SK-N-DZ (cell line): ENCODE data around the gene OBP2B.
"Not testable (repeated sequence)": the region's sequence is repeated elsewhere in the genome, so short reads cannot be mapped to it uniquely, and the experiment has no call there.

Experiments
- DNase-seq: peaks from one replicate; pipeline ENCODE4 v3.0.0-alpha.2; 2015; ENCODE audit warnings: low spot score

The OBP2B gene

DNA sequence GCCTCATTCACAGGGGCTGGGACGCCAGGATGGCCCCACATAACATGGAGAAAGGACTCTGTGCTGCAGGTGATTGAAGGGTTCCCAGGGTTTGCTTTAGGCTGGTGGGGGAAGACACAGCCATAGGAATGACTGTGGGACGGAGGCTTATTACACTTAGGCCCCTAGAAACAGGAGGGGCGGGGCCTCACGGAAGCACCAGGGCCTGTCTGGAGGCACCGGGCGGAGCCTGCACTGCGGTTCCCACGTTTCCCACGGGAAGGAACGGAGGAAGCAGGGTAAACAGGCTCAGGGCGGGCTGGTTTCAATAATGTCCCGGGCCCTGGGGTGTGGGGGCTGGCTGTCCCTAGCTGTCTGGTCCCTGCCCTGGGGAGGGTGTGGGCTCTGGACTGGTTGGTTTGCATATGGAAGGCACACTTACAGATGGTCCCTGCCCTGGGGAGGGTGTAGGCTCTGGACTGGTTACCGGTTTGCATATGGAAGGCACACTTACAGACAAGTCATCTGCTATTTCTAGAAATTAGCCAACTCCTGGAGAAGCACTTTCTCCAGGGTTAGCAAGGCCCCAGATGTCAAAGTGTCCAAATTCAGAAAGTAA, 14.2 kb upstream of the OBP2B start:
- DNase-seq, result not testable (repeated sequence)

DNA sequence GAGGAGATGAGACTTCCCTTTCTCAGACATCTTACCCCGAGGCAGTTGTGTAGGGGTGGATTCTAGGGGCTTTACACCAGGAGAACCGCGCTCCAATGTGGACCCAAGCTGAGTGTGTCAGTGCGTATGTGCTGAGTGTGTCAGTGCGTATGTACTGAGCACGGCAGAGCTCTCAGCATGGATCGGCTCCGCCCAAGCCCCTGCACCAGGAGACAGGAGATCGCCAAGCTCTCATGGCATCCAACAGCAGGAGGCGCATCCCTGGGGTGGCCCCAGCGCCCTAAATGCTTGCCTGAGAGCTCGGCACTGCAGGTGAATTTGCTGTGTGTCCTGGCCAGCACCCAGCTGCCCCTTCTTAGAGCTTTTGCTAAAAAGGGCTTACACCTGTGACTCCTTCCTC, 12.9 kb upstream of the OBP2B start:
- DNase-seq, result not testable (repeated sequence)

DNA sequence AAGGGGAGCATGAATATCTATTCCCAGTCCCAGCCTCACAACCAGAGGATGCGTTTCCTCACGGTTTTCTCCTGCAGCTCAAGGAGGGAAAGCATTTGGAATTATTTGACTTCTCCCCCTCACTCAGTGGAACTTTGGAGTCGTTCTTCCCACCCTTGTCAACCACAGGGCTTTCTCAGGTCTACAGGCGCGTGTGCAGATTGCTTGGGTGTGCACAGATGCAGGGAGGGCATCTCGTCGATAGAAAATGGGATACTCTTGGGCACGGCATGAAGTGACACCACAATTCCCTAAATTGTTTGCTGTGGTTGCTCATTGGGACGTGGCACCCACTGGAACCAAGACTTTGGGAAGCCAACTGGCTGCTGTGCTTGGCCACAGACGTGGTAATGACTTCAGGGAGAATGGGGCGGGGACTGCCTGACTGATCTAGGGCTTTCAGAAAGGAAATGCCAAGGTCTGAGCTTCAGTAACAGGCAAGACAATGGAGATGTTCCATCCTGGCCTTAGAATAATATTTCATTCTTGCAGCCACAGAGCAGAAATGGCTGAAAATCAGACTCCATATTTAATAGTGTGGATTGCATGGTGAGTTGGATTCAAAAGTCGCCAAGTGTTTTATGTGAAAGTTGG, 12.2 kb upstream of the OBP2B start:
- DNase-seq, result no peak

DNA sequence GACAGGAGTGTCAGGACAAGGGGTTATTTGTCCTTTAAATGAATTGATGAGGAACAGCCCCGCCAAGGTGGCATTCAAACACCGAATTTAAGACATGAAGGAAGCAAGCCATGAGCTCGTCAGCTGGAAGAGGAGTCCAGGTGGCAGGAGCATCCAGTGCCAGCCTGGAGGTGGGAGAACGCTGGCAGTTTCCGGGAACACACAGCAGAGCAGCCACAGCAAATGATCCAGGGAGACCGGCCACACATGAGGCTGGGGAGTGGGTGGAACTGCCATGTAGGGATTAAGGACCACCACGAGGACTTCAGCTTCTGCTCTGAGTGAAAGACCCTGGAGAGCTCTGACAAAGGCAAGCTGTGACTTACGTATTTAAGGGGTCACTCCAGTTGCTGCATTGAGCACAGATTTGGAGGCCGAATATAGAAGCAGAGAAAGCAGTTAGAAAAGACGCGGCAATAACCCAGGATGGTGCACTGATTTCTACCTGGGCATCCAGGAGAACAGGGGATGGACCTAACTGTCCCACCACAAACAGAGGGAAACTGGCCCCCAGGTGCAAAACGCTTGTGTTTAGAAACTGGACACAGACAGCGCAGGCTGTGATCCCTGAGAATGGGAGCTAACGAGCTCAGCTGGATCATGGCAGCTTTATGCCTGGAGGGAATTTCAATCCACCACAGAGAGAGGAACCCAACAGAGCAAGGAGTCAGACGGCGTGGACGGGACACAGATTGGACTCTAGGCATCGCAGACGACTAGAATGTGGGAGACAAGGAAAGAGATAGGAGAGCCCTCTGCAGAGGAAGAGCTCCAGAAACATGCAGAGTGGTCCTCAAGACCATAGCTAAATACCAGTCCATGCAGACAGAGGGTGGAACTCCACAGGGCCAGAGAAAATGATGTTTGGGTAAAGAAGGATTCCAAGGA, 9.3 kb upstream of the OBP2B start:
- not testable (repeated sequence) for DNase-seq

DNA sequence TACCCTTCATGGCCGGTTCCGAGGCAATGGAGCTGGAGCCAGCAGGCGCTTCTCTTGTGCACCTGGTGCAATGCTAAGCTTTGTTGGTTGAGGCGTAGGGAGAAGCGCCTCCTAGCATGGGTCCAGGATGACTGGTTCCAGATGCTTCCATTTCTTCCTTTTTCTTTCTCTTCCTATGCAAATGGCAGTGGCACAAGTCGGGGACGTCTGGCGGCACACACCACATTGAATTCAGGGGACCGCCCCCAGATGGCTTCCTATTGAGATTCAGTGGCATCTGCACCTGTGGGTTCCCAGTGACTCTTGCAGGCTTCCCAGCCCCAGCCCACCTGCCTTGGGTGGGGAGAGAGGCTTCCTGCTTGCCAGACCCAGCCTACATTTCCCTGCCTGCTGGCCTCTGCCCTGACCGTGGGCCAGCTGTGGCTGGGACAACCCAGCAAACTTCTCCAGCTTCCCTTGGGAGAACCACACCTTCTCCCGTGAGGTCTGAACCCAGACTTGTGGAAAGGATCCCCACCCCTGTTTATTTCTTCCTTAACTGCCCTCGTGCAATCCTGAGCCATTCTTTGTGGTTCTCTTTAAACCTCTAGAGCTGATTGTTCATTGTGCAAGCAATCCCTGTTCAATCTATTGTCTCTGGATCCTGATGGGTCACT, 8.4 kb upstream of the OBP2B start:
- not testable (repeated sequence) for DNase-seq

DNA sequence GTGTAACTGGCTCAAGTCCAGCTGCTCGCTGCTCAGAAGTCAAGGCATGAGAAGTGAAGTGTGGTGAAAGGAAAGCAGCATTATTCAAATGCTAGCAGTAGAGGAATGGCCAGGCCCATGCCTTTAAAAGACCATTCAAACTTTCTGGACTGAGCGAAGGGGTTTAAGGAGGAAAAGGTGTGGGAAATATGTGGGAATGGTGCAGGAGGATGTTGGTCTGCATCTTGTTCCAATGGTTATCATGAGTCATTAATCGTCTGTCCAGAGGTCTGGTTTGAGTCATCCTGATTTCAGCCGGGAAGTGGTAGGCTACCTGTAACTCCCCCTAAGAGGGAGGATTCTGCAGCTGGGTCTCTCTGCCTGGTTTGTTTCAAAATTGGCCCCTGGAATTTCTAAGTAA, 5.2 kb upstream of the OBP2B start:
- peak; percentile 64 for DNase-seq

DNA sequence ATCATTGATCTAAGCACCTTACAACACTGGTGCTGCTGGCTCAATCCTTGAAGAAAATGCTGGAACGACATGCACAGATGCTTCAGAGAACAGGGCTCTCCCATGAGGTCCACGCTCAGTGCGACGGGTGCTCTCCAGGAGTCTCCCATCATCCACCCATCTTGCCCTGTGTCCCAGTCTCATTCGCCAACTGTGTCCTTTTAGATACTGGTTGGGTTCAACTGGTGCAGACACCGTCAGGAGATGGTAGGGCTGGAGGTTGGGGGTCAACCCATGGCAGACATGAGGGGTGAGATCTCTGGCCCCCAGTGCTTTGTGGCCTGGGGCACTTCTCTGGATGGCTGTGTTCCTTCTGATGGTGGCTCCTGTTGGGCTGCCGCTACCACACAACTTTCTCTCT, 1.6 kb upstream of the OBP2B start:
- no peak for DNase-seq

- DNase-seq, result no peak
Observed at GRCh38 chr9:133210202-133210532, 1.1 kb upstream of the OBP2B start.

- not testable (repeated sequence) for DNase-seq
Observed at GRCh38 chr9:133209327-133210201, 514 bp upstream of the OBP2B start.

- DNase-seq, result not testable (repeated sequence)
Observed at GRCh38 chr9:133208171-133208879, 725 bp downstream of the OBP2B start.

- DNase-seq, result no peak
Observed at GRCh38 chr9:133207540-133208170, 1.4 kb downstream of the OBP2B start.

DNA sequence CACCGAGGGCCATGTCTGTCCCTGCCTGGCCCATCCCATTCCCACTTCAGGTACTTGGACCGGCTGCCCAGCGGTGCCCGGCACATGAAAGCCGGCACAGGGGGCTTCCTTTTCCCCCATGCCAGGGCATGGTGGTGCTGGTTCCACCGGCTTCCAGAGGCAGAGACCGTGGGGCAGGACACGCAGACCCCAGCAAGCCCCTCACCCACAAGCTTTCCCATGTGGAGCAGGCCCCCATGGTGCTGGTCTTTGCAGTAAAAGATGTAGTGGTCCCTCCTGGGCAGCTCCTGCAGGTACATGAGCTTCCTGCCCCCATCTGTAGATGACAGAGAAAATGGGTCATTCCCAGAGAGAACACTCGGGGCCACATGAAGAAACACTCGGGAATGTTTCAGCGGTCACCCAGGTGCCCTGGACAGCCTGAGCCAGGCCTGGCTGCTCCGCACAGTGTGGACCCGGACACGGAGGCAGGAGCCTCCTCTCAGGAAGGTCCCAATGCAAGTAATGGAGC, 2.0 kb downstream of the OBP2B start:
- DNase-seq, result no peak

DNA sequence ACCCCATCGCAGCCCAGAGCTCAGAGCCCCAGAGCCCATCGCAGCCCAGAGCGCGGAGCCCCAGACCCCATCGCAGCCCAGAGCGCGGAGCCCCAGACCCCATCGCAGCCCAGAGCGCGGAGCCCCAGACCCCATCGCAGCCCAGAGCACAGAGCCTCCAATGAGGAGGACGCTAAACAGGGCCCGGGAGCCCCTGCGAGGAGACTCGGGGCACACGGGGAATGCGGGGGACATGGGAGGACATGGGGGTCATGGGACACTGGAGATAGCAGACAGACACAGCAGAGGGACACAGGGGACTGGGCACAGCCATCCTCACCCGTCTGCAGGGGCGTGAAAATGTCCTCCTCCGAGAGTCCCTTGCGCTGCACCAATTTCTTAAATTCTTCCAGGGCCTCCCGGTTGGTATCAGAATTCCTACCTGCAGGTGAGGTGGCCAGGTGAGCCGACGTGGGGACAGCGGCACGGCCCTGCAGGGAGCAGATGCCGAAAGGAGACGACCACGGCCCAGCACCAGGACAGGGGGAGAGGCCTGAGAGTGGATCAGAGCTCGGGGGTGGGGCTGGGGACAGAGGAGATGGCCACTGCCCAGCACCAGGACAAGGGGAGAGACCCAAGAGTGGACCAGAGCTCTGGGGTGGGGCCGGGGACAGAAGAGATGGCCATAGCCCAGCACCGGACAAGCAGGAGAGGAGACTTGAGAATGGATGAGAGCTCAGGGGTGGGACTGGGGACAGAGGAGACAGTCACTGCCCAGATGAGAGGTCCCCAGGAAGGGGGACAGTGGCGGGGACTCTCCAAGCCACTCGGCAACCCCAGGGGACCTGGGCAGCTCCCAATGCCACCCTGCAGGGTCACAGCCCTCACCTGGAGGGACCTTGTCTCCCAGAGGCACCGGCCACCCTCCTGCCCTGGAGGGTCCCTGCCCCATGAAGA, 2.8 kb downstream of the OBP2B start:
- DNase-seq, result no peak

DNA sequence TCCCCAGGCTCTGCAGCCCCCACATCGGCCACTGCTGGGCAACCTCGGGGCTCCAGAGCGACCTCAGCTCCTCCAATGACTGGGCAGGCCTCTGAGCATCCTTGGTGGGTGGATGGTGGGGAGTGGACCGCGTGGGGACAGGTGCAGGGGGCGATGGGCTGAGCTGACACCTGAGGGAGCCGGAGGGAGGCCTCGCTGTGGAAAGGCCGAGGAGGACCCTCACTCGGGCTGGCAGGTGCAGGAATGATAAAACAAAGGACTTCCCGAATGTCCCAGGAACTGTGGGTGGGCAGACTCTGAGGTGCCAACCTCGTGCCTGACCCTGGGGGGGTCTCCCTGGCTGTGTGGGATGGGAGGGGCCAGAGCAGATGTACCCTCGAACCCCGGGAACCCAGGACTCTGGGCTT, 3.6 kb downstream of the OBP2B start:
- DNase-seq, result not testable (repeated sequence)

DNA sequence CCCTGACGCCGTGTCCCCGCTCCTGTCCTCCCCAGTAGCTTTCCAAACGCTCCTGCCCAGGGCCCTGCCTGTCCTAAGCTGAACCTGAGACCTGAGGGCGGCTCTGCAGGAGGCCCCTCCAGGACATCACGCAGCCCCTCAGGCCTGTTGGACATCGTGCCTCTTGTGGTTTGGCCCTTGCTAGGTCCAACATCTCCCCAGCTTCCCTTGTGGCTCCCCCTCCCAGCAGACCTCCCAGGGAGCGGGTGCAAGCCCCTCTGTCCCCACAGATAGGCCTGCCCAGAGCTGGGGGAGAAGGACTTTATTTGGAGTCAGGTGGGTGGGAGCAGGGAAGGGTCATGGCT, 4.1 kb downstream of the OBP2B start:
- no peak for DNase-seq

- DNase-seq, result no peak
Observed at GRCh38 chr9:133204335-133204992, 4.6 kb downstream of the OBP2B start.

- no peak for DNase-seq
Observed at GRCh38 chr9:133203506-133204075, 5.5 kb downstream of the OBP2B start.
